ENCODE results near the gene ERVMER34-1. TPM values are rescaled to one million over a fixed set of nuclear protein-coding genes. Genes with fewer than 3 reads are reported as not detected.

ERVMER34-1 gene
- total RNA-seq, 1 experiment from 2014 or later: not detected

Other genes starting within 250 kb of the ERVMER34-1 start
- gene USP46, start 92.1 kb downstream of the ERVMER34-1 start, total RNA-seq (2014; rRNA removed; shearing (Covaris generic)): 7.7 and 12.2 TPM in 2 replicates
- gene RASL11B, start 110.9 kb upstream of the ERVMER34-1 start, total RNA-seq (2014; rRNA removed; shearing (Covaris generic)): 0.60 and 0.80 TPM in 2 replicates

Measured in H4 (cell line).